GM21619 (cell line): ENCODE data around the gene WWOX.

Source experiments
- ATAC-seq: cut with Tn5 transposase; IDR thresholded peaks from one replicate; pipeline ENCODE4 v1.9.1; 2021; ENCODE audit not compliant: unreplicated experiment

WWOX gene

DNA sequence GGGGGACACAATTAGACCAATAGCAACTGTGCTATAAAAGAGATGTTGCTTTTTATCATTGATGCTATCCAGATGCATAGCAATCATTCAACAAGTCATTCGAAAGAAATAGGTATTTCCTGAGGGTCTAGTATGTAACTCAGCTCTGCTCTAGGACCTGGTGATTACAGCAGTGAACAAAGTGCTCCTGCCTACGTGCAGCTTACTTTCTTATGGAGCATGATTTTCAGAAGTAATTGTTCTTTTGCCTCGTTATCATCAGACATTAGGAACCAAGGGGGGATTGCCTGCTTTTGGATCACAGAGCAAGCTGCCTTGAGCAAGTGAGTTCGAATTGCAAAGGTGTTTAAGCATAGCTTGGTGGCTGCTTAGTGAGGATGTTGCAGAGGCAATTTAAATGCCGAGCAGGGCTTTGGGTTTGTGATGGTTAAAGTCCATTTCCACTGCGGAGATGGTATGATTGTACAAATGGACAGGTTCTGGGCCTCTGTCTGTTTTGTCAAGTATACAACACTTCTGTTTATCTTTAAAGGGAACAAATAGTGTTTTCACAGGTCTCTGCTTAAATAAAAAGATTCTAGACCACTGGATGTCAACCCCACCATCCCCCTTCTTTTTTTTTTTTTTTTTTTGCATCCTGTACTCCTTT is 41.5 kb downstream of the WWOX start:
- ATAC-seq = no peak

DNA sequence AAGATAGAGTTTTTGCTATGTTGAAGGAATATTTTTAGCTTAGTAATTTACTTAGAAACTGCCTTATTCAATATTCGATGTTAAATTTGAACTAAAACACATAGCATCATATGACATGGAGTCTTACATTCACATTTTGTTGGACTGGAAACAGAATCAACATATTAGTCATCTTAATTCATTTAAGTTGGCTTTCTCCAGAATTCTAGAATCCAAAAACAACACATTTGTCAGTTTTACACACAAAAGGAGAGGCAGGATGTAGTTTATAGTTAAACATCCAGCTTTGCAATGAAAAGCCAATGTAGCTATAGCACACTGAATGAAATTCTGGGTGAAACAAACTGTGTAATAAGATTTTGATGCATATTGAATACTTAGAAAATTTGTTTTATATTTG is 43.3 kb downstream of the WWOX start:
- ATAC-seq = no peak

DNA sequence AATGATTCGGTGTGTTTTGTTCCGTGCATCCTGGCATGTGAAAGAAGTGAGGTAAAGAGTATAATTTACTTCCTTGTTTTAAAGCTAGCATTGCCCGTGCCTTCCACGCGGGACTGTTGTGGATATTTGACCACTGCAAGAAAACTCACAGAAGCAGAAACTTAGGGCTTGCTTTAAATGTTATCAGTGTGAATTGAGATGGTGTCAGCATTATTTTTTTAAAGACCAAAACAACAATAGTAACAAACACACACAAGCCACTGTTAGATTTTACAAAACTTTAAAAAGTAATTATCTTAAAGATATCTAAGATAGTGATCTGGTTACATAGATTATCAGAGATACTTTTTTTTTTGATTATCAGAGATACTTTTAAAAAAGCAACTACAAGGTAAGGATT is 47.4 kb downstream of the WWOX start:
- no peak for ATAC-seq

DNA sequence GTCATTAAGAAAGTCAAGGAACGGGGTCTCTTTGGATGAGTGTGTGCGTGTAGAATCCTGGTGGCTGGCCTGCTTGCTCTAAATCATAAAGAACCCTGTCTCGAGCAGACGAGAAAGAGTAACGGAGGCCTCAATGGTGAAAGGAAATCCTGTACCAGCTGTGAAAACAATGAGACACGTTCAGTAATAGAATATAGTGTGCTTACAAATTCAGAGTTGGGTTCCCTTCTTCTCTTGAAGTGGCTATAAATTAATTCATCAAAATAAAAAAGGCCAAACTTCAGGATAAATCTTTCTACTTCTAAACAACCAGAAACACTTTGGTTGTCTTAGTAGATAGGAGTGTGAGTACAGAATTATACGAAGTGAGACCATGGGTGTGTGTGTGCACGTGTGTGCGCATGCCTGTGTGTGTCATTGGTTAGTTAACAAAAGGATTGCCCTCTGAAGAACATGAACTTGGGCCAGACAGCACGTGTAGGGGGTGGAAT is 48.5 kb downstream of the WWOX start:
- no peak for ATAC-seq

DNA sequence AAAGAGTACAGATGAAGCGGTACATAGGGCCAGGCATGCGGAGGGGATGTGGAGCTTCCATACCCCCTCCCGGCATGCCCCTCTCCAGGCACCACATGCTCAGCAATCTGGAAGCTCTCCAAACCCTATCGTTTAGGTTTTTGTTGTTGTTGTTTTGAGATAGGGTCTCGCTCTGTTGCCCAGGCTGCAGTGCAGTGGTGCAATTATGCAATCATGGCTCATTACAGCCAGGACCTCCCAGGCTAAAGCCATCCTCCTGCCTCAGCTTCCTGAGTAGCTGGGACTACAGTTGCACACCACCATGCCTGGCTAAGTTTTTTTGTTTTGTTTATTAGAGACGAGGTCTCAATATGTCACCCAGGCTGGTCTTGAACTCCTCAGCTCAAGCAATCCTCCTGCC is 50.8 kb downstream of the WWOX start:
- no peak for ATAC-seq

DNA sequence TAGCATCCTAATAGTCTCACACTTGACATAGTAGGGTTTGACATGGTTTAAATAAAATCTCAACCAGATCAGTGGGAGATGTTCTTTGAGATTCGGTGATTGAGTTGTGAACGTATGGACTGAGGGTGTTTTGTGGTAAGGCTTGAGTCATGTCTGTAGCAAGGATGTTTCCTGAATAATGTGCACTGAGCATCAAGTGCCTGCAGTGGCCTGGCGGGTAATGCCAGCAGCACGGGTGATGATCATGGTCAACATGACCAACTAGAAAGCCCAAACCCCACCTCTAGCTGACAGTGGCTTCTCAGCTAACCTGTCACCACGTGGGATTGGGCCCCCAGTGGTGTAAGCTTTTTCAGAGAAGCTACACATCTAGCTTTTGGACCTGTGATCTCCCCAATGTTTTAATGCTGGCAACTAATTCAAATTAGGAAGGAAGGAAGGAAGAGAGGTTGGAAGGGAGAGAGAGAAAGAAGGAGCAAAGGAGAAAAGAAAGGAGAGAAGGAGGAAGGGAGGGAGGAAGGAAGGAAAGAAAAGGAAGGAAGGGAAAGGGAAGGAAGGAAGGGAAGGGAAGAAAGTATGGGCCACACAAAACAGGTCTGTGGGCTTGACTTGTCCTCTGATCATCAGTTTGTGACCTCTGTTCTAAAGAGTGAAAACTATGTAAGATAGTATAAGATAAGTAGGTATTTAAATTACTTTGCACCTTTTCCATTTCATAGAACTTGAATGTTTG is 55.4 kb downstream of the WWOX start:
- no peak for ATAC-seq

DNA sequence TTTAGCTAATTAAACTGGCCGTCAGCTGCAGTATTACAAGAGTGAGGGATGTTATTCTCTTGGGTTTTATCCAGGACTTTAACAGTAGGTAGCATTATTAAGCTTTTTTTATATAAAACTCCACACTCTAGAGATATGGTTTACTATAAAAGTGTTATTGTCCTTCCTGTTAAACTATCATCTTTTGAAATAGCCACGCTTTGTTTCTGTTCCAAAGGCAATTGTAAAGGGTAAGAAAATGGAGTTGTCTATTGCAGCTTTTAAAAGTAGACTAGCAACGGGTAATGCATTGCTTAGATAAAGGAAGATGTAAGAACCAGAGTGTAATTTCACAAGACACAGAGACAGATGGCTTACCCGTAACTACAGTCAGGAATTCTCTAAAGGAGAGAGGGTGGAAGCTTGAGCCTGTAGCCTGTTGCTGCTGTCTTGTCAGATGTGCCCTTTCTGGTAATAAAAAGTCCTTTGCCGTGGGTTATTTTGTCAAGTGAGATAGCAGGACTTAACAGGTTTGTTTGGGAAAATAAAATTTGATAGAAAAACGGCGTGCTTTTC is 56.4 kb downstream of the WWOX start:
- no peak for ATAC-seq

DNA sequence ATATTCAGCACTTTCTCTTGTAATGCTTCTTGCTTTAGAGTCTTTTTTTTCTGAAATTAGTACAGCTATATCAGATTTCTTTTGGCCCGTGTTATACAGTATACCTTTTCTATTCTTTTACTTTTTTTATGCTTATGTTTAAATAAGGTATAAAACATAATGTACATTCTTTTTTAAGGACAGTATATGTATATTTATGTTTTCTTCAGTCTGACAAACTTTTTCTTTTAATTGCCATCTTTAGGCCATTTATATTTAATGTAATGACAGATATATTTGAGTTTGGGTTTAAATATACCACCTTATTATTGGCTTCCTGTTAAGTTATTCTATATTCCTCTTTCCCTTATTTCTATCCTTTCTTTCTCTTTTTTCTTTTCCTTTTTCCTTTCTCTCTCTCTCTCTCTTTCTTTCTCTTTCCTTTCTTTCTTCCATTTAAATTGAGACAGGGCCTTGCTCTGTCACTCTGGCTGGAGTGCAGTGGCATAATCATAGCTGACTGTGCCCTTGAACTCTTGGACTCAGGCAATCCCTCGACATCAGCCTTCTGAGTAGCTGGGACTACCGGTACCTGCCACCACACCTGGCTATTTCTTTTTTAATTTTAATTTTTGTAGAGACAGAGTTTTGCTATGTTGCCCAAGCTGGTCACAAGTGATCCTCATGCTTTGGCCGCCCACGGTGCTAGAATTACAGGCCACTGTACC is 61.7 kb downstream of the WWOX start:
- no peak for ATAC-seq

DNA sequence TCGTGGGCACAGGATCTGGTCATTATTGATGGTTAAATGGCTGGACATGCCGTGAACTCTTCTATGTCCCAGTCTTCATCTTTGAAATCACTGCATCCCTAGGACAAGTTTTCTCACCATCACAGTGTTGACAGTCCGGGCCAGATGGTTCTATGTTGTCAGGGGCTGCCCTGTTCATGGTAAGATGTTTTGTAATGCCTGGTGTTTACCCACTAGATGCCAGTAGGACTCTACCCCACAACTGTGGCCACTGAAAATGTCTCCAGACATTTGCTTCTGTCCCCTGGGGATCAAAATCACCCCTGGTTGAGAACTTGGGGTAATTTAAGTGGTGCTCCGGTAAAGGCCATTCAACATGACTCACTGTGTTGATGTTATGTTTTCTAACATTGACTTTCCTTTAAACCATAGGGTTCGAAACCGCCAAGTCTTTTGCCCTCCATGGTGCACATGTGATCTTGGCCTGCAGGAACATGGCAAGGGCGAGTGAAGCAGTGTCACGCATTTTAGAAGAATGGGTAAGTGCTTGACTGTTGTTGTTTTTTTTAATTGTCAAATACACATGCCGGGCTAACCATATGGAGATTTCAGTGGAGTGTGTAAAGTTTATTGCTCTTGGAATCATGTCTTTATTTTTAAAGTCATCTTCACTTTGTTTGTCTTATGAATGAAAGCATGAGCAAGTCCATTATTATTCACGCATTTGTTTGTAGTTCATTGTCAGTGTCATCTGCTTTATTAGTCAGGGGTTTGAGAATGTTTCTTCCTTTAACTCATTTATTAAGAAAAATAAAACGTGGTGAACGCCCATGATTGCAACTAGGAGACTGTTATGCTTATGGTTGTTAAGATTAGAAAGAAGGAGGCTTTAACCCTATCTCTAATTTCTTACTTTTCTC is 64.6 kb downstream of the WWOX start:
- ATAC-seq = no peak

DNA sequence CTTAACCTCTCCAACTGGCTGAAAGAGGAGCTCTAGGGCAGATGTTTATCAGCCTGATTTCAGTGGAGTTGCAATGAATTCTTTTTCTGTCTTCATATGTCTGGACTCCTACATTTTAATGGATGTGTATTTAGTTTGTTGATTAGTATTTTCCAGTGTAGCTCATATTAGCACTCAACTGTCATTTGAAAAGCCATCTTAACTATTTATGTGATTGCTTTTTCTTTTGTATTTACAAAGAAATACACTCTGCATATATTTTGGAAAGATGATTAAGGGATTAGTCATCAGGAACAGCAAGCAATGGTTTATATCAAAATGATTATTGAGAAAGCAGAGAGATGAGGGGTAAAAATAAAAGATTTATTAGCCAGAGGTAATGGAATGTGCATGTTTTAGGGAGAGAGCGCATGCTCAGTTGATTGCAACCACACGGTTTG is 71.1 kb downstream of the WWOX start:
- ATAC-seq = no peak

DNA sequence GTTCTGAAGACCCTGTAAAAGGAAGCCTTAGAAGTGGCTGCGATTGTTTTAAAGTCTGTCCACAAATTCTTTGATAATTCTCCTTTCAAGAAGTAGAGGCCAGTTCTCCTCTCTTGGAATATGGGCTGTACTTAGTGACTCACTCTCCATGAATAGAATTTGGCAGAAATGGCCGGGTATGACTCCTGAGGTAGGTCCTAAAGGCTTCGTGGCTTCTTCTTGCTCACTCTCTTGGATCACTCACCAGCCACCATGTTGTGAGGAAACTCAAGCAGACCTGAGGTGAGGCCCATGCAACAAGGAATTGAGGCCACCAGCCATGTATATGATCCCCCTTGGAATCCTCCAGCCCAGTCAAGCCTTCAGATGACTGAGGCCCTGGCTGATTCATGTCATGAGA is 75.8 kb downstream of the WWOX start:
- no peak for ATAC-seq

DNA sequence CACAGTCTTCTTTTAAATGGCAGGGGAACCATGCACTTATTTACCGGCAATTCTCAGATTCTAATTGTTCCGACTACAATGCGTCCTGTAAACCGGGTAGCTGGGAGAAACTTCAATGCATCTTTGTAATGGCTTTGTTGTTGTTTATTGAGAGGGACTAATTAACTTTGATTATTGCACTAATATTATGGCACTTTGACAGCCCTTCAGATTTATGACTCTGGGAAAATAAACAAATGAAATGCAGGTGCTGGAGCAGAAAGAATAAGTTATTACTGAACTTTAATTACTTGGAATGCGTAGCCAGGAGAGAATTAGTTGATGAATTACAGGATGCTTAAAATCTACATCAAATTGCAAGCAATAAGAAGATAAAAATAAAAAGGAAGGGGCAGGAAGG is 77.0 kb downstream of the WWOX start:
- ATAC-seq = no peak

DNA sequence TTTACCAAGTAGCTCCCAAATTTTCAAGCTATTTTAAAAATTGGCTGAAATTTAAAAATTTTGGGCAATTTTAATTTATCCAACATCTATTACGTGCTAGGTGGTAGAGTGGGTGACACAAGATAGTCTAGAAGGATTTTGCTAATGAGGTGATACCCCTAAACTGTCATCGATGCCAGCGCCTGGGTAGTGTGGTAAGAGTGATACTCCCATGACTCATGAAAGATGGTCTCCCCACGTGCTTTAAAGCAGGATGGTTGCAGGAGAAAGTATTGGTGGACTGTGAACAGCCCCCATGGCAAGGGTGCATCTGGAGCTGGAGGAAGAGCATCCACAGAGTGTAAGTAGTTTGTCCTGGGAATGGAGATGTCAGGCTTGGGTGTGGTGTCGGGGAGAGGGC is 77.8 kb downstream of the WWOX start:
- no peak for ATAC-seq

DNA sequence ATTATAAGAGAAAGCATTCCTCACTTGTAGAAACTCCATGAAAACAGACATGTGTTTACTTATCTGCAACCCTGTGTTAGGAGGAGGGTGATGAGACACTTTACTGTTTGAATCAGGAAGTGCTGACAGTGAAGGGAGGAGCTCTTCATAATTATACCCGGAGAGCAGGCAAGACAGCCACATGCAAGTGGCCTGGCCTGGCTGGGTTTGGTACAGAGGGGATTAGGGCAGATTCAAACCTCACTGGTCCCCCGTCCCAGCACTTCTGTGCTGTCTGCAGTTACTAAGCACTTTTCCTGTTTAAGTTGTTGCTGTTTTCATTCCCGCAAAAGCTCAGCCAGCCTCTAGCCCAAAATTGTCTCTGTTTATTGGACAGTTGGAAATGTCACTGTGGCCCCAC is 78.5 kb downstream of the WWOX start:
- ATAC-seq = no peak

DNA sequence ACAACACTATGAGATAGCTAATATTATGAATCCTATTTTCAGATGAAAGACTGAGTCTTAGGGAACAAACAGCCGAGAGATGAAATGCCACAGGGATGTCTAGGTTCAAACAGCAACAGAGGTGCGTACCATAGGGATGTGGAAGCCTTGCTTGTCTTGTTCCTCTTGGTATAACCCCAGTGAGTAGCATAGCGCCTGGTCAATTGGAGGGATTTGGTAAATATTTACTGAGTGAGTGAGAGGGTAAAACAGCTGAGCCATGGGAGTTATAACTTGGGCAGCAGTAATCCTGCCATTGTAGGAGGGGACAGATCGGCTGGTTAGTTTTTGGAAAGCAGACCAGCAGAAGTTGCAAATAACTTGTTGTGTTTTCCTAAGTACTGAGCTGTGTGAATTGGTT is 80.2 kb downstream of the WWOX start:
- ATAC-seq = no peak

DNA sequence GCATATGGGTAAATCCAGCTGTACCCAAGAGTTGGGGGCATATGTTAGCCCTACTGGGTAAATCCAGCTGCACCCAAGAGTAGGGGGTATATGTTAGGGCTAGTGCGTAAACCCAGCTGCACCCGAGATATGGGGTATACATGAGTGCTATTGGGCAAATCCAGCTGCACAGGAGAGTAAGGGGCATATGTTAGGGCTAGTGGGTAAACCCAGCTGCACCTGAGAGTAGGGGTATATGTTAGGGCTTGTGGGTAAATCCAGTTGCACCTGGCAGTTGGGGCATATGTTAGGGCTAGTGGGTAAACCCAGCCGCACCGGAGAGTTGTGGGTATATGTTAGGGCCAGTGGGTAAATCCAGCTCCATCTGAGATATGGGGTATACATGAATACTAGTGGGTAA is 80.9 kb downstream of the WWOX start:
- no peak for ATAC-seq

DNA sequence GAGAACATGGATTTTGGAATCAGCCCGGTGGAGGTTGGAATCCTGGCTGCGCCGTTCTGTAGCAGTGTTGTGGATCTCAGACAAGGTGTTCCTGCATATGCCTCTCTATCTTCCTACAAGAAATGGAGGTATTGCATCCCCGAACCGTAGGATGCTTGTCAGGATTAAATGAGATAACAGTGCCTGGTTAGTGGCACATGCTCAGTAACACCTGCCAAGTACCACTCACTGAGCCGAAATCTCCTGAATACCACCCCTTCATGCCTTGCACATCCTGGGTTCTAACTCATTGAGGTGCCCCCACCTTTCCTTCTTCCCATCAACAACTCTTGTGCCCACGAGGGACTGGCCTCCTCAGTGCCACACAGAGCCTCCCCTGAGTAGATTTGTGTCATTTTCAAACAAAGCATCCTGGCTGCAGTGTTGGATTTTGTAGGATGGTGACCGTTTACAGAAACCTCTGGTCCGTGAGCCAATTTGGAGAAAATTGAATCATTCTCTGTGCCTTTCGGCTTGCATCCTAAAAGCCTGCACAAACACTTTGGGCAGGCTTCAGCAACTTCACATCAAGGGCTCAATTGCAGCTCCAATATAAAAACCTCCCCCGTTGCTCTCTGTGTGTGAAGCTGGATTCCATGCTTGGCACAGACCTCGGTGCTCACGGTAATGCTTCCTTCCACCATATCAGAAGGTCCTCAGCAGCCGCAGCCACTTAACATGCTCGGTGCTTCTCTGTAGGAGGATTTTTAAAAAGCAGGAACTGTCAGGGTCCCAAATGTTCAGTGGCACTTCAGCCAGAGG is 84.2 kb downstream of the WWOX start:
- ATAC-seq = no peak

DNA sequence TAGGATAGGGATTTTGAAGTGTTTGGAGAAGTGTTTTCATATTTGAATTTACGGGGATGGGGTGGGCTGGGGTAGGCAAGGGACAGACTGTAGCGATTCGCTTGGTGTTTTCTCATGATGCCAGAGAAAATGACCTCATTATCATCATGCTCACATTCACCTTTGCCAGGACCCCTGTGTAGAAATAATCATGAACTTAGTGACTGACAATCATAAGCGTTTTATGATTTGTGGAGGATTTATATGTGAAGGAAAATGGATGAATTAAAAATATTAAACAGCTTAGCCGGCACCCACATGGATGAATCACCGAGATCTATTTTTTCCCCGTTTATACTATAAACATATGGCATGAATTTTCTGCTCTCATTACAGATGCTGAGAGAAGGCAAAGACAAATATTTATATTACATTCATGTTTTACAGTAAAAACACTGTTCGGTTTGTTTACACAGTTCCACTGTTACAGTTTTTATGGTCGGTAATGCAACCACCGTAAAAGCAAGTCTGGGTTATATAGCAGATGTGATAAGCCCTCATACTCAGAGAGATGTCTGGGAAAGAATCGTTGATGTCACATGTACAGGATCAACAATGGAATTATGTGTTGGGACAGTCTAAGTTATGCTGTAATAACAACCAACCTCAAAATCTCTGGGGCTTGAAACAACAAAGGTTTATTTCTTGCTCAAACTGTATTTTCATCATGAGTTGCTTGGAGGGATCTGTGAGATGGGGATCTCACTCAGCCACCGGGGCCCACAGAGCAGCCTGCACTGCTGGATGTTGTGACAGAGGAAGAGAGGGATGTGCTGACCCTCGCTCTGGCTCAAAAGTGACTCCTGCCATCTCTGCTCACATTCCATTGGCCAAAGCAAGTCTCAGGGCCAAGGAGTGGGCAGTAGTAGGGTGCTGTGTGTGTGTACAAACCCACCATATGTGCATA is 85.1 kb downstream of the WWOX start:
- no peak for ATAC-seq

DNA sequence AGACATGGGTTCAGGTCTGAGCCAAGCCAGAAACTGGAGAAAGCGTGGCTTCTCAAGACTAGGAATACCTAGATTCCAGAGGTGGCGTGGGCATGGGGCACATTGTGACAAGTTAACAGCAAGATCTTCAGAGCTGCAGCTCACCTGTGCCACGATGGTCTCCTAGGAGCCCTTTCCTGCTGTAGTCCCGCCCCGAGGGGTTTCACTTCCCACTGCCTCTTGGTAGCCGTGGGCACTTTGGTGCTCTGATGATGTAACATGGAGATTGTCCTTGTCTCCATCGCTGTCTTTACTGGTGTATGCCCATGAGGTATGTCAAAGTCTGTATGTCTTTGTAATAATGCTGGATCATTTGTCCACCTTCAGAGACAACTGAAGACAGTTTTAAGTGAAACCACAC is 89.7 kb downstream of the WWOX start:
- ATAC-seq = no peak
